Tibial artery (tissue), 4 donors: ENCODE results near the gene CSMD2.

Experiments used
- DNase-seq, 2 donors: peaks; one replicate each; pipeline ENCODE4 v3.0.0-alpha.2; 2019
- H3K27ac ChIP-seq, 2 donors: fragments of 200-600 bp; sonication (generic) in 1 of 2; 1 replicate in 1 of 2; 2 replicates in 1 of 2; pipeline ENCODE4 v1.5.1; 2018 to 2019; ENCODE audit warnings: mild to moderate bottlenecking in 1 of 2
- H3K27me3 ChIP-seq, 2 donors: fragments of 200-600 bp; sonication (generic) in 1 of 2; one replicate each; pipeline versions ENCODE4 v1.5.1 to v1.6.0; 2016 to 2019
- H3K36me3 ChIP-seq, 3 donors: fragments of 200-600 bp; sonication (generic) in 2 of 3; one replicate each; pipeline ENCODE4 v1.5.1; 2016 to 2019; ENCODE audit warnings: mild to moderate bottlenecking in 2 of 3
- H3K4me1 ChIP-seq, 4 donors: fragments of 200-600 bp; sonication (generic) in 2 of 4; 1 replicate in 3 of 4; 2 replicates in 1 of 4; pipeline ENCODE4 v1.5.1; 2016 to 2019
- H3K4me3 ChIP-seq, 2 donors: fragments of 200-600 bp; sonication (generic) in 1 of 2; 1 replicate in 1 of 2; 2 replicates in 1 of 2; pipeline ENCODE4 v1.5.1; 2018 to 2019; ENCODE audit warnings: mild to moderate bottlenecking in 2 of 2
- H3K9me3 ChIP-seq, 3 donors: fragments of 200-600 bp; sonication (generic) in 1 of 3; one replicate each; pipeline ENCODE4 v1.5.1; 2016 to 2019
- intact Hi-C: fragments of 100-400 bp; cut with DNase I; formaldehyde crosslinking; loops from one replicate; pipeline ENCODE4 v1.15.0; 2023; ENCODE audit warnings: low total_unique reads
- TF ChIP-seq, protein P1 (sequence below), 2 experiments: fragments of 200-600 bp in 1 of 2; fragments of 450-650 bp in 1 of 2; IDR thresholded peaks; one replicate each; pipeline ENCODE4 v1.5.1; 2017 to 2019; ENCODE audit warnings: antibody characterized with exemption in 2 of 2, mild to moderate bottlenecking in 1 of 2, moderate library complexity in 1 of 2

CSMD2 gene

DNA sequence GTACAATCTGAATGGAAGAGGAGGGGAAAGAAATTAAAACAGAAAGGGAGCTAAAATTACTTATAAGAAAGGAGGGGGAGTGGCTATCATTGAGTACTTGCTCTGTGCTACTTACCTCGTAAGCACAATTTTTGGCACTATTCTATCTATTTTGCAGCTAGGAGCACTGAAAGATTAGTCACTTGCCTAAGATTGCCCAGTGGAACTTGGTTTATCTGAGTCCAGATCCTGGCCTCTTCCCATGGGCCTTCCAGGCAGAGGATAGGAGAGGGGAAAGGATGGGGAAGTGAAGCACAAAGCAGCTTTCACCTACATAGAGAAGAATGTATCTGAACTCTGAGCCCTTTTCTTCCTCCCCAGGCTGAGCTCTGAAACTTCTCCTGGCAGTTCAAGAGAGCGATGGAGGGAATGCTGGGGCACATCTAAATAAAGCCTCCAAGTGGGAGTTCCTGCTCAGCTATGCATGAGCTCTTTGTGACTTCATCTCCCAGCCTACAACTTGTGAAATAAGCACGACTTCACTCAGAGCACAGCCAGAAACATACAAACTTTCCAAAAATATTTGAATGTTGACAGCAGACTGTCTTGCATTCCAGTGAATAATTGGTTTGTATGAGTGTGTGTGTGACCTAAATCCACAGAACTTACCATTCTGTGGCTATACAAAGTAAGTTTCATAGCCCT lies 271.7 kb downstream of the CSMD2 start:
- Histone ChIP-seq H3K36me3 (no peaks in the 10 kb centered on the region), H3K27ac (peak overlapping the region; percentile 73 to 76), H3K9me3 (no peaks in the 10 kb centered on the region), H3K4me1 (peaks cover 0 to 32% (median 19%) of the 10 kb centered on the region in 4 donors), H3K27me3 (no peaks in the 10 kb centered on the region), H3K4me3 (no peak overlapping the region)
- TF ChIP-seq, protein P1, sequence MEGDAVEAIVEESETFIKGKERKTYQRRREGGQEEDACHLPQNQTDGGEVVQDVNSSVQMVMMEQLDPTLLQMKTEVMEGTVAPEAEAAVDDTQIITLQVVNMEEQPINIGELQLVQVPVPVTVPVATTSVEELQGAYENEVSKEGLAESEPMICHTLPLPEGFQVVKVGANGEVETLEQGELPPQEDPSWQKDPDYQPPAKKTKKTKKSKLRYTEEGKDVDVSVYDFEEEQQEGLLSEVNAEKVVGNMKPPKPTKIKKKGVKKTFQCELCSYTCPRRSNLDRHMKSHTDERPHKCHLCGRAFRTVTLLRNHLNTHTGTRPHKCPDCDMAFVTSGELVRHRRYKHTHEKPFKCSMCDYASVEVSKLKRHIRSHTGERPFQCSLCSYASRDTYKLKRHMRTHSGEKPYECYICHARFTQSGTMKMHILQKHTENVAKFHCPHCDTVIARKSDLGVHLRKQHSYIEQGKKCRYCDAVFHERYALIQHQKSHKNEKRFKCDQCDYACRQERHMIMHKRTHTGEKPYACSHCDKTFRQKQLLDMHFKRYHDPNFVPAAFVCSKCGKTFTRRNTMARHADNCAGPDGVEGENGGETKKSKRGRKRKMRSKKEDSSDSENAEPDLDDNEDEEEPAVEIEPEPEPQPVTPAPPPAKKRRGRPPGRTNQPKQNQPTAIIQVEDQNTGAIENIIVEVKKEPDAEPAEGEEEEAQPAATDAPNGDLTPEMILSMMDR (IDR thresholded peaks at IDR 0.05): no peak
- intact Hi-C loops: no loop called here
- DNase-seq: peak in 1 of 2 donors; percentile 32

DNA sequence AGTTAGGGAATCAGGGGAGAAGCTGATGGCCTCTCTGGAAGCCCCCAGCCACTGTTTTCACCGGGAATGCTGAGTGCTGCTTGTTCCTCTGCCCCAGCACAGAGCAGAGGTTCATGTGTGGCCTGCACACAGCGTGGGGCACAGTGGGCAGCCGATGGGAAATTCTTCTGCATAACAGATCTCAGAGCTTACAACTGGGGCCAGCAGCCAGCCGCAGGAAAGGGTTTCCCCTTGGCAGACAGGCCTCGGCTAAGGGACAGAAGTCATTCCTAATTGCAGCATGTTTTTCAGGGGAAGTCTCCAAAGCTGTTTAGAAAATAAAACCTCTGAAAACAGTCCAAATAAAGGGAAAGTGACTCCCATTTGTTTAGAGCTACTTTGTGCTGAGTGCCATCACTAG lies 278.5 kb downstream of the CSMD2 start:
- intact Hi-C loops: no loop called here
- TF ChIP-seq, protein P1 (IDR thresholded peaks at IDR 0.05): no peak
- no peak overlapping the region for H3K4me3 ChIP-seq
- peaks cover 0 to 21% (median 15%) of the 10 kb centered on the region in 4 donors for H3K4me1 ChIP-seq
- H3K27ac ChIP-seq: peak overlapping the region in 1 of 2 donors; percentile 18
- no peak for DNase-seq
- H3K36me3 ChIP-seq: no peaks in the 10 kb centered on the region
- H3K9me3 ChIP-seq: no peaks in the 10 kb centered on the region
- no peaks in the 10 kb centered on the region for H3K27me3 ChIP-seq

DNA sequence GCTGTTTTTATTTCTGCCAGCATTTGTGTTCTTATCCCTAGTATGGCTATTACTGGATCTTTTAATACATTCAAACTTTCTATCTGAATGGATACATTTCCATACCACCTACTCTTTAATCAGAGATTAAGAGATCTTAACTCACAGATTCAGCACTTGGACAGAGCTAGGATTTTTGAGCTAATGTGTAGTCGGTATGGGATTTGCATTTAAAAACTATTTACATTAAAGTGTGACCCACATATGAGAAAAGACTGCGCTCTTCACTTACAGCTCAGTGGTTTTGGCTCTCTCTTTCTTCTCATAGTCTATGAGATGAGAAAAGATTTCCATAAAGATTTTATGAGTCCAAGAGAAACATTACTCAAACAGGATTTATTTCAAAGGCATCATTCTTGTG lies 284.7 kb downstream of the CSMD2 start:
- no peaks in the 10 kb centered on the region for H3K27me3 ChIP-seq
- no peaks in the 10 kb centered on the region for H3K36me3 ChIP-seq
- peaks cover 0 to 4% (median 0%) of the 10 kb centered on the region in 4 donors for H3K4me1 ChIP-seq
- no peaks in the 10 kb centered on the region for H3K9me3 ChIP-seq
- intact Hi-C loops: no loop called here
- TF ChIP-seq, protein P1 (IDR thresholded peaks at IDR 0.05): no peak
- DNase-seq: no peak
- H3K4me3 ChIP-seq: no peak overlapping the region
- no peak overlapping the region for H3K27ac ChIP-seq

DNA sequence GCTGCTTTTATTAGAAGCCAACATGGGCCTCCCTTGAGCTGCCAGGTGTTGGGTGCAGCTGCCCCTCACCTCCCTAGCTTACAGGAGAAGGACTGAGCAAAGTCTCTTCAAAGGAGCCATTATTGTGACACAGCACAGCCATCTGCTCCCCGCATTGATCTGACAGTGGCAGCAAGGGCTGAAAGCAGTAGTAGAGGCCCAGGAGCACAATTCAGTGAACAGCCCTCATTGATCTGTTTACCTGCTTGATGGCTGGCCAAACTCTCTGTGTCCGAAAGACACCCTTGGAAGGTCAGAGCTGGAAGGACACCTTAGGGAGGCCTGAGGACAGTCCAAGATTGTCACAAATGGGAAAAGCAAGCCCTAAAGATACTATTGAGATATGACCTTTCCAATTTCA lies 286.6 kb downstream of the CSMD2 start:
- Histone ChIP-seq H3K4me1 (peaks cover 0 to 4% (median 0%) of the 10 kb centered on the region in 4 donors), H3K4me3 (no peak overlapping the region), H3K27ac (no peak overlapping the region), H3K27me3 (no peaks in the 10 kb centered on the region), H3K36me3 (no peaks in the 10 kb centered on the region), H3K9me3 (no peaks in the 10 kb centered on the region)
- intact Hi-C loops: no loop called here
- DNase-seq: no peak
- TF ChIP-seq, protein P1 (IDR thresholded peaks at IDR 0.05): no peak

DNA sequence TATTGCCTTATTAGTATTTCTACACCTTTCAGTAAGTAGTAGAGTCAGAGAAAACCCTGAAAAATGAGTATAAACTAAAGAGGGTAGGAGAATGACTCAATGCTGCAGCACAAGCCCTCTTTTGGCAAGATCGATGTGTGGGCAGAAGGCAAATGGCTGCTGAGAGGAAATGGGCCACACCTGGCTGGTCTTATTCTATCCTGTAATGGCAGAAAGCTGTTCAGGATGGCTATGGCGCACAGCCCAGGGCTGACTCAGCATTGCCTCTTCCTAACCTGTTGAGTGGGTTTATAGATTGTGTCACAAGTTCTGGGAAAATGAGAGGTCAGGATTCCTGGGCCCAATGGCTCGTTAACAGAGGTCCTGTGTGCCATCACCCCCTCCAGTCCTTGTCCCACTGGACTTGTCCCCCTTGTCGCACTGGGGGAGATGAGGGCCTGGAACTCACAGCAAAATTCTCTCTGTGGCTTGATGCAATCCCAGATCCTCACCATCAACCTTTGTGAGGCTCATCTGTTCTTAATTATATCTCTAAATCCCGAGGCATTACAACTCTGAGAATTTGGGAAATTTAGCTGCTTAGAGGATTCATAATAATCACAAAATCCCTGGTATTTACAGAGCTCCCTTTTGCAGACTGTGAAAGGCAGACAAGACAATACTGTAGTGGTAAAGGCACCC lies 287.9 kb downstream of the CSMD2 start:
- intact Hi-C loops: no loop called here
- no peak overlapping the region for H3K27ac ChIP-seq
- H3K27me3 ChIP-seq: no peaks in the 10 kb centered on the region
- H3K4me1 ChIP-seq: peaks cover 0 to 4% (median 0%) of the 10 kb centered on the region in 4 donors
- no peak for DNase-seq
- H3K9me3 ChIP-seq: no peaks in the 10 kb centered on the region
- no peaks in the 10 kb centered on the region for H3K36me3 ChIP-seq
- H3K4me3 ChIP-seq: no peak overlapping the region
- TF ChIP-seq, protein P1 (IDR thresholded peaks at IDR 0.05): no peak
